COLO668 (cell line): ENCODE data around the gene LIMA1.
"Not testable (repeated sequence)": the region's sequence is repeated elsewhere in the genome, so short reads cannot be mapped to it uniquely, and the experiment has no call there.

ENCODE experiments used
- DNase-seq: peaks from one replicate; lab custom pipeline; 2025; ENCODE audit not compliant: unreplicated experiment; lab: John Stamatoyannopoulos, UW

LIMA1 gene

DNA sequence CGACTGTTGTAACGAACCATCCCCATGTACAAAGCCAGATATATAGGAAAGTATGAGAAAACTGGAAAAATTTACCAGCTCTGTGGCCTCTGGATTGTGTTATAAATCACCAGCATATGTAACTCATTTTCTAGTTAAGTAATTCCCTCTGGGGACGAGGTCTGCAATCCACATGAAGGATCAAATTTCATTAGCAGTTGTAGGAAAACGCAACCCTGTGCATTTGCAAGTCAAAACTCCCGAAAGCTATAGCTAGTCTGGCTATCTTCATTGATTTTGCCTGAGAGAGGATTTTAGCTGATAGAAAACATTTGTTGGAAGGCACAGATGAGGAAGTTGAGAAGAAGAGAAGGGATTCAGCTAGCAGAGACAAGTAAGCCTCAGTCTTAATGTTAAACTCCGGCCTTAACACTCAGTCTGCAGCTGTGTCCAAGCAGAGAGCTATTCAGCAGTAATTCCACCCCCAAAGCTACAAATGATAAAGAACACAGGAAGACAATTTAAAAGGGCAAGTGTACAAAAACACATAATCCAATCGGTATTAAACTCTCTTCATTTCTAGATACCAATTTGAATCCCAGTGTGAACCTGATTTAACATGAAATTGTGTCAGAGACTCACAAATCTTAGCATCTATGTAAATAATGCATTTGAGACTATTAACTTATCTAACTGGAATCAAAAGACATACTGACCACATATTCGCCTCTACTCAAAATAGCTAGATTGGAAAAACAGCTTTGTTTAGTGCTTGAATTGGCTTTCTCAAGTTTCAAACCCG lies 61.9 kb downstream of the LIMA1 start:
- peak; percentile 10 for DNase-seq

GRCh38 chr12:50220363-50220995 lies 62.8 kb downstream of the LIMA1 start:
- DNase-seq = no peak

DNA sequence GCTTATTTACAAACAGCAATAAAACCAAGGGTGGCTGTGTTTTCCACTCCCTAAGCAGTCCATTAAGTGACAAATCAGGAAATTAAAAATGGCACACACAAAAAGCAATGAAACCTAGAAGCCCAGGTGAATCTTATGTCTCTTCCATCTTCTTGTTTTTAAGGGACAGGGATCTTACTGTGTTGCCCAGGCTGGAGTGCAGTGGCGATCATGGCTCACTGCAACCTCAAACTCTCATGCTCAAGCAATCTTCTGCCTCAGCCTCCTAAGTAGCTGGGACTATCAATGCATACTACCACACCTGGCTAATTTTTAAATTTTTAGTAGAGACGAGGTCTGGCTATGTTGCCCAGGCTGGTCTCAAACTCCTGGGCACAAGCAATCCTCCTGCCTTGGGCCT lies 63.8 kb downstream of the LIMA1 start:
- no peak for DNase-seq

- not testable (repeated sequence) for DNase-seq
These were observed 64.3 kb downstream of the LIMA1 start for GRCh38 chr12:50219001-50219400.

GRCh38 chr12:50218386-50218785 lies 64.9 kb downstream of the LIMA1 start:
- DNase-seq = no peak

DNA sequence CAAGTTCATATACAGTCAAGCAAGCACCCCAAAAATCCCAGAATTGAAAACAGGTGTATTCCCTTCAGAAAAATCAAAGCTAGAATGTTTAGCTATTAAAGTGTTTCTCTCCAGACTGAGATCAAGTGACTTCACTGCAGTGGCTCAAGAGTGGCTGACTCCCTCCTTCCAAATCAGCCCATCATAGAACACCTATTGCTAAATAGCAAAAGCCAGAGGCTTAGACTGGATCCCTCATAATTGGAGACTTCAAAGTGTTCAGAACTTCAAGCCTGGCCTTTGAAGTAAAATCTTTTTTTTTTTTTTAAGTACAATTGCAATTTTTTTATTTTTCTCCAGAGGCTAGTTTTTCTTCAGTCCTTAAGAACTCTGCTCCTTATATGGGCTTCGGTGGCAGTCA lies 66.1 kb downstream of the LIMA1 start:
- no peak for DNase-seq

GRCh38 chr12:50215033-50215432 lies 68.3 kb downstream of the LIMA1 start:
- DNase-seq = no peak

DNA sequence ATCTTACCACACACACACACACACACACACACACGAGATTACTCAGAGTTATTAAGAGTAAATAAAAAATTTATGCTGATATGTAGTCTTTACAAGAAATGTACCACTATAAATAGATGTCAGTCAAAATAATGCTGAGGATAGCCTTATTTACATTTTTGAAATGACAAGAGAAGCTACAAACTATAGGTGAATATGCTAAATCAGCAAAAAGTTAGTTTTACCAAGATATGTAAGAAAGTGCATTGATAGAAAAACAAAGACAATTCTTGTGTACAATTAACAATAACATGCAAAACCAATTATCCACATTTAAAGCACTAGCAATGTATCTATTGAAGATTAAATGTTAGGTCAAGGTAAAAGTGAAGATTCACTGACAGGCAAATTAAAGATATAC lies 69.3 kb downstream of the LIMA1 start:
- DNase-seq = no peak

DNA sequence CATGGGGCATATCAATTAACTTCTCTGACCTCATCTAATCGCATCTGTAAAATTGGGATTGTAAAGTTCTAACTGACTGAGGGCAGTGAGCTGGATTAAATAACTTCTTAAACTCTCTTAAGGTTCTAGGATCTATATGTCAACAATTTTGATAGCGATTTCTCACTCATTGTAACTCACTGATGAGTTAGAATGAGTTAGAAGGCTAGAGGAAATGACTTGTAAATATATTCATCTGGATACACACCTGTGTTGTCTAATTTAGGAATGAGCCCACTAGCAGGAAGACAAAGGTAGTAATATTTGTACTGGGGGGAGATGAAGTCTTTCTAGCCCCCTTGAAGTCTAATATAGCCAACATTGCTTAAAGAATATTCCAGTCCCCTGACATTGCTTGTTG lies 69.9 kb downstream of the LIMA1 start:
- no peak for DNase-seq

- no peak for DNase-seq
These were observed 71.3 kb downstream of the LIMA1 start for GRCh38 chr12:50212071-50212467.

DNA sequence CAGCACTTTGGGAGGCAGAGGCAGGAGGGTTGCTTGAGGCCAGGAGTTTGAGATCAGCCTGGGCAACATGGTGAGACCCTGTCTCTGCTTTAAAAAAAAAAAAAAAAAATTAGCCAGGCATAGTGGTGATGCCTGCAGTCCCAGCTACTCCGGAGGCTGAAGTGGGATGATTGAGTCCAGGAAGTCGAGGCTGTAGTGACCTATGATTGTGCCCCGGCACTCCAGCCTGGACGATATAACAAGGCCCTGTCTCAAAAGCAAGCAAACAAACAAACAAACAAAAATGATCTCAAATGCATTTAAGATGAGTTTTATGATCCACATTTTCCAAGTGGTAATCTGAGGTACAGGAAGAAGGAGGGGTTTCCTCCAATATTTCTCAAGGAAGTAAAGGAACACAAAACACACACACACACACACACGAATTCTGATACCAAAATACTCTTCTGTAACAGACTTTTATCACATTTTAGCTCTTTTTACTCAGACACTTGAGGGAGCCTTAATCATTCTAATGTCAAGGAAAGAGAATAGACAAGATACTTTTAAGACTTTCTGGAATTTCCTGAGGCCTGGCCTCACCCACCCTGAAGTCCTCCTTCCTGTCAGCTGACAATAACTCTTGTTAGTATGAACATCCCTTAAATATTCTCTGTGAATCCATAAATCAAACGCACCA lies 71.8 kb downstream of the LIMA1 start:
- no peak for DNase-seq

- DNase-seq = no peak
These were observed 75.9 kb downstream of the LIMA1 start for GRCh38 chr12:50207424-50207823.

GRCh38 chr12:50205648-50206047 lies 77.7 kb downstream of the LIMA1 start:
- DNase-seq = no peak

GRCh38 chr12:50203691-50204090 lies 79.6 kb downstream of the LIMA1 start:
- DNase-seq = no peak

GRCh38 chr12:50201987-50202521 lies 81.3 kb downstream of the LIMA1 start:
- no peak for DNase-seq

- DNase-seq = no peak
These were observed 82.6 kb downstream of the LIMA1 start for GRCh38 chr12:50200552-50201273.

DNA sequence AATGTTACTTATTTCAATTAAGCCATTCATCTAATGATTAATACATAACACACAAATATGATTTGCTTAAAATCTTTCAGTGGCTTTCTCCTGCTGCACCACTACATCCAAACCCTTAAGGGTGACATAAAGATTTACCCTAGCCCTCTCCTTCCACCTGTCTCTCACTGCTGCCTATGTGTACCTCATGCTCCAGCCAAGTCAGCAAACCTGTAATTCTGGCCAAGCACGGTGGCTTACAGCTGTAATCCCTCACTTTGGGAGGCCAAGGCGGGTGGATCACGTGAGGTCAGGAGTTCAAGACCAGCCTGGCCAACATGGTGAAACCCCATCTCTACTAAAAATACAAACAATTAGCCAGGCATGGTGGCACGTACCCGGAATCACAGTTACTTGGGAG lies 84.5 kb downstream of the LIMA1 start:
- DNase-seq = no peak

- DNase-seq = no peak
These were observed 86.0 kb downstream of the LIMA1 start for GRCh38 chr12:50197297-50197727.

- no peak for DNase-seq
These were observed 86.8 kb downstream of the LIMA1 start for GRCh38 chr12:50196537-50196936.

DNA sequence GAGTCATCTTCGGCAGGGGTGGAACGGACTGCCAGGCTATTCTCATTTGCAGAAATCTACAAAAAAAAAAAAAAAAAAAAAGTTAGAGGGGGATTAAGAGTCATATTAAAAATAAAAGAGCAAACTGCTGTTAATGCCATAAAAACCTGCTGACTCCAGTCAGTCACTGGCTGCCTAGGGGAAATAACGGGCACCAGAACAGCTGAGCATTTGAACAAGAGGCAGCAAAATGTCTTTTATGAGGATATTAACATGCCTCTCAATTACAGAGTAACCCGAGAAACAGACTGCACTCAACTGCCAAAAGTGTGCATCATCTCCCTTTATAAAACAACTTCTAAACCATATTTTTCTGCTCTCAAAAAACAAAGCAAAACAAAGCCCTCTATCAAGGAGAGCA lies 87.5 kb downstream of the LIMA1 start:
- DNase-seq = no peak

DNA sequence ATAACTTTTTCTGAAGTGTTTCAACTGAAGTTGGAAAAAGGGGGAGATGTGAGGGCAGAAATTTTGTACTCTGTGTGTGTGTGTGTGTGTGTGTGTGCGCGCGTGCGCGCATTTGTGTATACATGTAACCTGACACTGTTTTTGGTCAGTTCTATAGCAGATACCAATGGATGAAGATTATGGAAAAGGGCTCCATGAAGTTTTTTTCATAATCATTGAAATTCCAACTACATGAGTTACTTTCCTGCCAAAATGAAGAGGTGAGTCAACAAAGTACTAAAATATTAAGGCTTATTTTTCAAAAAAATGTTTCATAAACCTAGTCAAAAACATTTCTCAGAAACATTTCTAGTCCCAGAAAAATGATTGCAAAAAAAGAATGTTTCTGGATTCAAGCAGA lies 90.4 kb downstream of the LIMA1 start:
- no peak for DNase-seq
